ENCODE data around the gene DKK3. TPM values are rescaled to one million over a fixed set of nuclear protein-coding genes. Genes with fewer than 3 reads are reported as not detected.

Gene DKK3
- total RNA-seq, 1 experiment from 2014 or later, result 156 TPM

- intact Hi-C loops (cut with micrococcal nuclease; ENCODE audit: unreplicated experiment), result no loop called here
- H3K4me1 Mint-ChIP-seq (ENCODE audit: low read depth, unreplicated experiment), result peaks cover 19% of the 10 kb centered on the region
- ChIA-PET POLR2A (interaction anchor here (0.7 kb wide), 1 partner anchor 37 kb away, joined by 3 read pairs; no protein-coding TSS in a partner anchor), CTCF (no interaction called here)
- peak overlapping the region; percentile 93 for H3K4me3 Mint-ChIP-seq (ENCODE audit: unreplicated experiment)
- H3K4me3 ChIP-seq (ENCODE audit: low read depth, low read length), result peak overlapping the region; percentile 16; the same call in 1 of the 2 replicates
- peaks cover 17% of the 10 kb centered on the region for H3K36me3 Mint-ChIP-seq (ENCODE audit: insufficient read depth, unreplicated experiment)
- DNase-seq, result no peak
- H3K27ac Mint-ChIP-seq (ENCODE audit: unreplicated experiment), result no peak overlapping the region
- H3K9me3 ChIP-seq, result no peaks in the 10 kb centered on the region
- no peaks in the 10 kb centered on the region for H3K9me3 Mint-ChIP-seq (ENCODE audit: unreplicated experiment)
- no peak for TF ChIP-seq CTCF (IDR thresholded peaks at IDR 0.05; ENCODE audit: insufficient read depth in 1 of 2, low read depth in 1 of 2, low read length in 1 of 2, severe bottlenecking in 1 of 2, unreplicated experiment in 1 of 2)
- peaks cover 10% of the 10 kb centered on the region for H3K36me3 ChIP-seq (ENCODE audit: control insufficient read depth, insufficient read depth, low read length)
- H3K4me1 ChIP-seq, result peaks cover 12% of the 10 kb centered on the region; the same call in 1 of the 2 replicates
- no TSS peak for BruUV-seq (replicated peaks)
- H3K27me3 Mint-ChIP-seq (ENCODE audit: insufficient read depth, unreplicated experiment), result no peaks in the 10 kb centered on the region
- no peaks in the 10 kb centered on the region for H3K27me3 ChIP-seq (replicated peaks; ENCODE audit: control insufficient read depth, insufficient read depth, low read length)
Measured at GRCh38 chr11:12007230-12007593, 1.2 kb downstream of the DKK3 start.

DNA sequence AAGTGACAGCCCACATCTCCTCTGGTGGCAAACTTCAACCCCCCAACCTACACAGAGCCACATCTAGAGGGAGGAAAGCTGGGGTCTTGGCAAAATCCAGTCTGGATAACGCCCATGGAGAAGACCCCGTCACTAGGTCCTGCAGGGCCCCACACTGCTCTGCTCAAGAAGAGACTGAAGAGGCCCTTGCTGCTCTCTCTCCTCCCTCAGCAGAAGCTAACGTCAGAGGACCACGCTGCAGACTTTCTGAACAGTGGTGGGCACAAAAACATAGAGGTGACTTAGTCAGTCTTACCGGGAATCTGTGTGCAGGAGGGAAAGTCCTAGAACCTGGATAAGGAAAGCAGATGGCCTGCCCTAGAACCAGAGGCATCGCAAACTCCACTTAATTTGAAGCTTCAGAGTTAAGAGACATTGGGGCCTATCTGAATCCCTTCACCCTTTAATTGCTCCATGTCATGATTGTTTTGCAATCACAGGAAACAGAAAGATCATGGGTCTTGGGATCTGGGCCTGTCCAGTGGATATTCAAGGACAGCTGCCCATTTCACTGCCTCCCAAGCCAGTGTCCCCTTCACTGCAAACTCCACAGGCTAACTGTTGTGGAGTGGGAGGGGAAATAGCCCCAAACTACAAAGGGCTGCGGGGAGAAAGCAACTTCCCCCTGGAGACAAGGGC lies 1.7 kb downstream of the DKK3 start:
- Mint-ChIP-seq H3K27me3 (ENCODE audit: insufficient read depth, unreplicated experiment) (no peaks in the 10 kb centered on the region), H3K4me3 (ENCODE audit: unreplicated experiment) (peak overlapping the region; percentile 93), H3K4me1 (ENCODE audit: low read depth, unreplicated experiment) (peaks cover 19% of the 10 kb centered on the region), H3K27ac (ENCODE audit: unreplicated experiment) (peak overlapping the region; percentile 40), H3K36me3 (ENCODE audit: insufficient read depth, unreplicated experiment) (peaks cover 22% of the 10 kb centered on the region), H3K9me3 (ENCODE audit: unreplicated experiment) (no peaks in the 10 kb centered on the region)
- H3K36me3 ChIP-seq (ENCODE audit: control insufficient read depth, insufficient read depth, low read length), result peaks cover 10% of the 10 kb centered on the region
- BruUV-seq (replicated peaks), result no TSS peak
- intact Hi-C loops (cut with micrococcal nuclease; ENCODE audit: unreplicated experiment), result no loop called here
- DNase-seq, result no peak
- H3K9me3 ChIP-seq, result no peaks in the 10 kb centered on the region
- TF ChIP-seq CTCF (IDR thresholded peaks at IDR 0.05; ENCODE audit: insufficient read depth in 1 of 2, low read depth in 1 of 2, low read length in 1 of 2, severe bottlenecking in 1 of 2, unreplicated experiment in 1 of 2), result no peak
- no peaks in the 10 kb centered on the region for H3K27me3 ChIP-seq (replicated peaks; ENCODE audit: control insufficient read depth, insufficient read depth, low read length)
- ChIA-PET POLR2A (no interaction called here), CTCF (no interaction called here)
- peaks cover 12% of the 10 kb centered on the region; the same call in 1 of the 2 replicates for H3K4me1 ChIP-seq
- H3K4me3 ChIP-seq (ENCODE audit: low read depth, low read length), result peak overlapping the region; percentile 16; the same call in 1 of the 2 replicates

- POLR2A ChIA-PET, result no interaction called here
Measured at GRCh38 chr11:12005476-12005875, 3.0 kb downstream of the DKK3 start.

More at GRCh38 chr11:12005476-12005875, 3.0 kb downstream of the DKK3 start:
- DNase-seq, result no peak
- Histone ChIP-seq H3K4me1 (peaks cover 16% of the 10 kb centered on the region; the same call in 1 of the 2 replicates), H3K36me3 (ENCODE audit: control insufficient read depth, insufficient read depth, low read length) (peaks cover 13% of the 10 kb centered on the region), H3K9me3 (no peaks in the 10 kb centered on the region), H3K27me3 (replicated peaks; ENCODE audit: control insufficient read depth, insufficient read depth, low read length) (no peaks in the 10 kb centered on the region), H3K4me3 (ENCODE audit: low read depth, low read length) (no peak overlapping the region)
- intact Hi-C loops (cut with micrococcal nuclease; ENCODE audit: unreplicated experiment), result no loop called here
- TF ChIP-seq CTCF (IDR thresholded peaks at IDR 0.05; ENCODE audit: insufficient read depth in 1 of 2, low read depth in 1 of 2, low read length in 1 of 2, severe bottlenecking in 1 of 2, unreplicated experiment in 1 of 2), result no peak
- H3K36me3 Mint-ChIP-seq (ENCODE audit: insufficient read depth, unreplicated experiment), result peaks cover 30% of the 10 kb centered on the region
- CTCF ChIA-PET, result interaction anchor here (1.9 kb wide), 1 partner anchor 39 kb away, joined by 7 read pairs; no protein-coding TSS in a partner anchor
- H3K4me1 Mint-ChIP-seq (ENCODE audit: low read depth, unreplicated experiment), result peaks cover 15% of the 10 kb centered on the region
- H3K9me3 Mint-ChIP-seq (ENCODE audit: unreplicated experiment), result no peaks in the 10 kb centered on the region
- no peak overlapping the region for H3K27ac Mint-ChIP-seq (ENCODE audit: unreplicated experiment)
- no TSS peak for BruUV-seq (replicated peaks)
- H3K4me3 Mint-ChIP-seq (ENCODE audit: unreplicated experiment), result no peak overlapping the region
- H3K27me3 Mint-ChIP-seq (ENCODE audit: insufficient read depth, unreplicated experiment), result no peaks in the 10 kb centered on the region
